ENCODE data around the gene KIAA0513. TPM values are rescaled to one million over a fixed set of nuclear protein-coding genes. Genes with fewer than 3 reads are reported as not detected.

Gene KIAA0513
- total and polyA plus RNA-seq, 2 experiments from 2014 or later, result 12.8 to 24.6 TPM

DNA sequence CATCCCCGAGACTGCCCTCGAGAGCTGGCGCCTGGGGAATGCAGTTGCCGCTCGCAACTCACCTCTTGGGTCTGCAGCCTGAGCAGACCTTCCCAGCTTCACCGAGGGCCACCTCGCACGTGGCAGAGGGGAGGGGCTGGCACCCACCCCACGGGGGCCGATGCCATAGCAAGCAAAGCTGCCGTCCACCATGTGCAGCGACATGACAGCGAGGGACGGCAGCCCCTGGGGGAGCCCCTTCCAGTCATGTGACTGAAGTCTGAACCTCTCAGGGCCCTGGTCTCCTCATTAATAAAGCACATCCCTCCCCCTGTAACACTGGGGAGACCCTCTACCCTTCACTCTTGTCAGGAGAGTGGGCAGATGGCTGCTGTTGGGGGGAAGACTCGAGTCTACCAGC lies 54.2 kb downstream of the KIAA0513 start:
- no peaks in the 10 kb centered on the region for H3K27me3 ChIP-seq
- H3K4me1 ChIP-seq (ENCODE audit: low read depth), result peaks cover 36% of the 10 kb centered on the region
- H3K27ac ChIP-seq, result no peak overlapping the region
- no peak for DNase-seq (ENCODE audit: low read depth in 1 of 2, low spot score in 1 of 2)
- TF ChIP-seq, protein P1, sequence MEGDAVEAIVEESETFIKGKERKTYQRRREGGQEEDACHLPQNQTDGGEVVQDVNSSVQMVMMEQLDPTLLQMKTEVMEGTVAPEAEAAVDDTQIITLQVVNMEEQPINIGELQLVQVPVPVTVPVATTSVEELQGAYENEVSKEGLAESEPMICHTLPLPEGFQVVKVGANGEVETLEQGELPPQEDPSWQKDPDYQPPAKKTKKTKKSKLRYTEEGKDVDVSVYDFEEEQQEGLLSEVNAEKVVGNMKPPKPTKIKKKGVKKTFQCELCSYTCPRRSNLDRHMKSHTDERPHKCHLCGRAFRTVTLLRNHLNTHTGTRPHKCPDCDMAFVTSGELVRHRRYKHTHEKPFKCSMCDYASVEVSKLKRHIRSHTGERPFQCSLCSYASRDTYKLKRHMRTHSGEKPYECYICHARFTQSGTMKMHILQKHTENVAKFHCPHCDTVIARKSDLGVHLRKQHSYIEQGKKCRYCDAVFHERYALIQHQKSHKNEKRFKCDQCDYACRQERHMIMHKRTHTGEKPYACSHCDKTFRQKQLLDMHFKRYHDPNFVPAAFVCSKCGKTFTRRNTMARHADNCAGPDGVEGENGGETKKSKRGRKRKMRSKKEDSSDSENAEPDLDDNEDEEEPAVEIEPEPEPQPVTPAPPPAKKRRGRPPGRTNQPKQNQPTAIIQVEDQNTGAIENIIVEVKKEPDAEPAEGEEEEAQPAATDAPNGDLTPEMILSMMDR (IDR thresholded peaks at IDR 0.05; ENCODE audit: low read depth, low read length), result no peak
- H3K9me3 ChIP-seq (ENCODE audit: low read depth), result no peaks in the 10 kb centered on the region
- H3K4me3 ChIP-seq, result no peak overlapping the region
- H3K36me3 ChIP-seq, result no peaks in the 10 kb centered on the region

DNA sequence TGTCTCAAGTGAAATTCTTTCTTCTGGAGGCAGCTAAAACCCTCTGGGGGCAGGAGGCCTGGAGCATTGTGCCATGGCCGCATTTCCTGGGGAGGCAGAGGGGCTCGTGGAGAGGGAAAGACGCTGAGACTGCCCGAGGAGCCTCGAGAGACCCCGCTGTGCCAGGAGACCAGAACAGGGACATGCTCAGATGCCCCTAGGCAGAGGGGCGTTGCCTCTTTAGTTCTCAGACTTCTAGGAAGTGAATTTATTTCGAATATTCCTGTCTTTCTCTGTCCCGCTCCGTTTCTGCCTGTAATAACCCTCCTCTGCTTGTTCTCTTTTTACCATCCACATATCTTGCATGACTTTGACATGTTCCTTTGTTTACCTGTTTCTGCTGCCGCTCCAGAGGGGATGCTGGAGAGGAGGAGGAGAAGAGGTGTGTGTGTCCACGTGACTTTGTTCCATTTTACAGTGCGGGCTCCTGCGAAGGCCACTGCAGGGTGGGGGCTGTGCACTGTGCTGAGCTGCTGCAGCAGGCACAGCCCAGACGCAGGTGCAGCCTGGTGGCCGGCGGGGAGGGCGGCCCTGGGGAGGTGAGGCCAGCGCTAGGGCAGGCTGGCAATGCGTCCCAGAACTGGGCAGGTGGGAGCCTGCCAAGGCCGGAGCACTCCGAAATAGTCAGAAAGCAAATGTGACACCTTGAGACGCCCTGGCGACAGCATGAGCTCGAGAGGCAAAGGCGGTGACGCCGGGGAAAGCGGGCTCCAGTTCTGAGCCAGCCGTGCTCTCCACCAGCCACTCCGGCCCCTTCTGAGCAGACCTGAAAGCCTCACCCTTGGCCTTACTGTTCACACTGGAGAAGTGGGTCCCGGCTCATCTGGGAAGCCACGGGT lies 54.8 kb downstream of the KIAA0513 start:
- TF ChIP-seq, protein P1 (IDR thresholded peaks at IDR 0.05; ENCODE audit: low read depth, low read length), result no peak
- H3K27ac ChIP-seq, result peak overlapping the region; percentile 74
- no peaks in the 10 kb centered on the region for H3K9me3 ChIP-seq (ENCODE audit: low read depth)
- peaks cover 36% of the 10 kb centered on the region for H3K4me1 ChIP-seq (ENCODE audit: low read depth)
- H3K27me3 ChIP-seq, result no peaks in the 10 kb centered on the region
- H3K4me3 ChIP-seq, result no peak overlapping the region
- DNase-seq (ENCODE audit: low read depth in 1 of 2, low spot score in 1 of 2), result peak in 1 of 2 donors; percentile 38
- no peaks in the 10 kb centered on the region for H3K36me3 ChIP-seq

DNA sequence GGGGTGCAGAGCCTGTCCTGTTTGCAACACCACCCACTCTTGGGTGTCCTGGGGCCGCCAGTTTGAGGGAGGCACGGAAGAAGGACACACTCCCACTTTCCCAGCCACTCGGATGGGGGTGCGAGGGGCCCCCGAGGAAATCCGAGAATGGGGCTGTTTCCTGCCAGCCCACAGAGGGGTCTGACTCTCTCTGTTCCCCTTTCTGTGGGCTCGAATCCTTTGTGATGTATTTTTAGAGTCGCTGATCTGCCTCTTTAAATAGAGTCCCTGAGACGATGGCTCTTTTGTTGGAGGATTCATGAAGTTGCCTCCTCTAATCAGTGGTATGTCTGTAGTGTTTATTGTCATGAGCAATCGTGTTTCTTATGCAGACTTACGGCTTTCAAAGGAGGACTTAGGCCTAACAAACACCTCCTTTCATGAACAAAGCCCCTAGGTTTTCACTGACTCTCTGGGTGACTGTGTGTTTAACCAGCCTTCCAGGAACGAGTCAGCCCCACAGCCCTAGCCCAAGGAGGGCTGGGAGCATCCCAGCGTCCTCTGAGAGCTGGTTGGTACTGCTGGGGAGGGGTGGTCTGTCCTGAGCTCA lies 55.5 kb downstream of the KIAA0513 start:
- H3K9me3 ChIP-seq (ENCODE audit: low read depth), result no peaks in the 10 kb centered on the region
- DNase-seq (ENCODE audit: low read depth in 1 of 2, low spot score in 1 of 2), result no peak
- no peak overlapping the region for H3K4me3 ChIP-seq
- TF ChIP-seq, protein P1 (IDR thresholded peaks at IDR 0.05; ENCODE audit: low read depth, low read length), result no peak
- no peaks in the 10 kb centered on the region for H3K27me3 ChIP-seq
- peak overlapping the region; percentile 74 for H3K27ac ChIP-seq
- H3K36me3 ChIP-seq, result no peaks in the 10 kb centered on the region
- H3K4me1 ChIP-seq (ENCODE audit: low read depth), result peaks cover 36% of the 10 kb centered on the region

DNA sequence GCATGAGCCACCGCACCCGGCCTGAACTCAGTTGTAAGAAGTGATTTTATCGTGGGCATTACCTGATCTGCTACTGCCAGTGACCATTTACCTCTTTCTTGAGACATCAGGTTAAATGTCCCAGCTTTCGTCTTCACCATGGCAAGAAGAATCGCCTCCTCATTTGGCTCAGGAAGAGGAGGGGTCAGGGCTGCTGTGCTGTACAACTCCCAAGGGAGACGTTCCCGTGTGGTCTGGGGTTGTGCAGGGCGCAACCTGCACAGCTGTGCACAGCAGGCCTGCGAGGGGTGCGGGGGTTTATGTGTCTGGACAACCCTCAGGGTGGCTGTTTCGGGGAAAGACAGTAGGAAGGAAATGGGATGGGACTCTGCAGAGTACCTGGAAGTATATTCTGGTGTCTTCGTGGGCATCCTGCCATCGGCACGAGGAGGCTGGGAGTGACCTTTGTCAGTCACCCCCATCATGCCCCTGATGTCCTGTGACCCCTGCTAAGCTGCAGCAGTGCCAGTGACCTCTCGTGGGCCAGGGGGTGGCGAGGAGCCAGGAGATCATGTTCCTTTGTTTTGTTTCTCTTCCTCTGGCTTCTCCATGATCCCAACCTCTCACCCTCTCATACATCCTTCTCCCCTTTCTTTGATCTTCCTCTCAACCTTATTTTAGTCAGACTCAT lies 57.4 kb downstream of the KIAA0513 start:
- H3K4me1 ChIP-seq (ENCODE audit: low read depth), result peaks cover 43% of the 10 kb centered on the region
- H3K27ac ChIP-seq, result no peak overlapping the region
- H3K9me3 ChIP-seq (ENCODE audit: low read depth), result no peaks in the 10 kb centered on the region
- H3K4me3 ChIP-seq, result no peak overlapping the region
- no peaks in the 10 kb centered on the region for H3K36me3 ChIP-seq
- no peak for DNase-seq (ENCODE audit: low read depth in 1 of 2, low spot score in 1 of 2)
- no peaks in the 10 kb centered on the region for H3K27me3 ChIP-seq
- TF ChIP-seq, protein P1 (IDR thresholded peaks at IDR 0.05; ENCODE audit: low read depth, low read length), result no peak

DNA sequence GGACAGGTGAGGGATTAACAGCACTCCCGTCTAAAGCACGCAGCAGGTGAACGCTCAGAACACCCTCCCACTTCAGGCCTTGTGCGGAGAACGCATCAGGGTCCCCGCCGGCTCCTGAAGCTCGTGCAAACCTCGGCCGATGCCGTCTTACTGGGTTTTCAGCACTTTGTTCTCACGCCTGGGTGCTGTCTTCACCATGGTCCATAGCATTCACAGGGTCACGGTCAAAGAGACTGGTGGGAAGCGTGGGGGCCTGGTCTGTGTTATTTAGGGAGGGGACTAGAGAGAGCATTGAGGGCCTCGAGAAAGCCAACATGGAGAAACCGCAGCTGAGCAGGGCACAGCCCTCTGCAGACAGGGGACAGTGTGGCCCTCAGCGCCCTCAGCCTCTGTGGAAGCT lies 58.1 kb downstream of the KIAA0513 start:
- DNase-seq (ENCODE audit: low read depth in 1 of 2, low spot score in 1 of 2), result peak in 1 of 2 donors; percentile 36
- no peaks in the 10 kb centered on the region for H3K9me3 ChIP-seq (ENCODE audit: low read depth)
- peaks cover 50% of the 10 kb centered on the region for H3K4me1 ChIP-seq (ENCODE audit: low read depth)
- H3K27me3 ChIP-seq, result no peaks in the 10 kb centered on the region
- no peak overlapping the region for H3K4me3 ChIP-seq
- no peaks in the 10 kb centered on the region for H3K36me3 ChIP-seq
- TF ChIP-seq, protein P1 (IDR thresholded peaks at IDR 0.05; ENCODE audit: low read depth, low read length), result no peak
- H3K27ac ChIP-seq, result no peak overlapping the region

Measured in cardiac muscle cell (in vitro differentiated cells and primary cell).